Measurements from ENCODE around the gene SEMA4B.

The SEMA4B gene

GRCh38 chr15:90225504-90226234, 24.5 kb downstream of the SEMA4B start:
- DNase-seq = no peak

DNA sequence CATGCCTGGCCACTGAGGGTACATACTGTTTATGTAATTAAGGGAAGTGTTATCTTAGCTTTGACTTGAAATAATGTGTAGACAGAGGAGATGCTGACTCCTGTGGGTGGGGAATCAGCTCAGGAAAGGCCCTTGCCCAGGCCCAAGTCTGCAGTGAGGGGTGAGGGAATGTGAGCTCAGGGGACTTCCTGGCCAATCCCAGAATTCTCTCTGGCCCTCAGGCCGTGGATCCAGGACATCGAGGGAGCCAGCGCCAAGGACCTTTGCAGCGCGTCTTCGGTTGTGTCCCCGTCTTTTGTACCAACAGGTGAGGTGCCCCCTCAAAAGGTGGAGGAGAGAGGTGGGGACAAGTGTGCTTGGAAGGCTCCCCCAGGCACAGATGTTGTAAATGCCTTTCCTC, 26.2 kb downstream of the SEMA4B start:
- no peak for DNase-seq

- no peak for DNase-seq
Measured at GRCh38 chr15:90227816-90228772, 27.0 kb downstream of the SEMA4B start.

DNA sequence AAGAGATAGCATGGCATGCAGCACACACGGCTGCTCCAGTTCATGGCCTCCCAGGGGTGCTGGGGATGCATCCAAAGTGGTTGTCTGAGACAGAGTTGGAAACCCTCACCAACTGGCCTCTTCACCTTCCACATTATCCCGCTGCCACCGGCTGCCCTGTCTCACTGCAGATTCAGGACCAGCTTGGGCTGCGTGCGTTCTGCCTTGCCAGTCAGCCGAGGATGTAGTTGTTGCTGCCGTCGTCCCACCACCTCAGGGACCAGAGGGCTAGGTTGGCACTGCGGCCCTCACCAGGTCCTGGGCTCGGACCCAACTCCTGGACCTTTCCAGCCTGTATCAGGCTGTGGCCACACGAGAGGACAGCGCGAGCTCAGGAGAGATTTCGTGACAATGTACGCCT, 27.8 kb downstream of the SEMA4B start:
- no peak for DNase-seq

GRCh38 chr15:90230071-90230494, 29.0 kb downstream of the SEMA4B start:
- DNase-seq = peak in 8 of 14 donors; percentile 29 to 52 (median 40)

GRCh38 chr15:90230610-90231009, 29.5 kb downstream of the SEMA4B start:
- no peak for DNase-seq

DNA sequence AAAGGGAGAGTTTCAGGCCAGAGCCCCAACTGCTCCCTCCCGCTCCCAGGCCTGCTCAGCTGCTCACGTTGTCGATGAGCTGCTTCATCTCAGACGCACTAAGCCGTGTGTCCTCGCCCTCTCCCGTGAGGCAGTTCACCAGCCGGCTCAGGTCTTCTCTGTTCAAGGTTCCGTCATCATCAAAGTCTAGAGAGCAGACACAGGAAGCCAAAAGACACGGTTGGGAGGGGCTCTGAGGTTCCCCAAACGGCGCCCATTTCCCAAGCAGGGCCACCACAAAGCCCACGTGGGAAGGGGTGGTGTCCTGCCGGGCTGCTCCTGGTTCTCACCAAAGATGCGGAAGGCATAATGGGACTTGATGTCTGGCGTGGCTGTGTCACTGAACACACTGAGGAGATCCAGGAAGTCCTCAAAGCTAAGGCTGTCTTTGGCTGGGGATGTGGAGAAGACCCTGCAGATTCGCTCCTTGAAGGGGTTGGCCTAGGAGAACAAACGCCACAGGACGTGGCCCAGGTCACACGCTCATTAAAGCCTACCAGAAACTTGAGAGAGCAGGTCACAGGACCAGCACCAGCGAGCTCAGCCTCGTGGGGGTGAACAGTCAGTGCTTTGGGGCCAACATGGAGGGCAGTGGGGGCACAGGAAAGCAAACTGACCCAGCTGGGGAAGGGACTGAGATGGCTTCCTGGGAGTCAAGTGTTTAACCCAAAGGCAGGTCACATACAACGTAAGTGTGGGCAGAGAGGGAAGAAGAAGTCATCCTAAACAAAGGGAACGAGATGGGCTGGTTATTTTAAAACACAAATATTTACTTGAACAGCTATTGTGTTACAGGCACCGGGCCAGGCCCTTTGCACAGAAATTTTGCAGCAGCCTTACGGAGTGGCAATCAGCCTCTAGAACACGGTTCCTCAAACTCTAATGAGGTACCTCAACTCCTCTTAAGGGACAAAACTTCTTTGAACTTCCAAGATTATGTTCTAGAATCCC, 30.2 kb downstream of the SEMA4B start:
- peak in 2 of 14 donors; percentile 24 to 59 for DNase-seq

GRCh38 chr15:90232196-90232595, 31.1 kb downstream of the SEMA4B start:
- DNase-seq = no peak

- DNase-seq = no peak
Measured at GRCh38 chr15:90232941-90233386, 31.8 kb downstream of the SEMA4B start.

DNA sequence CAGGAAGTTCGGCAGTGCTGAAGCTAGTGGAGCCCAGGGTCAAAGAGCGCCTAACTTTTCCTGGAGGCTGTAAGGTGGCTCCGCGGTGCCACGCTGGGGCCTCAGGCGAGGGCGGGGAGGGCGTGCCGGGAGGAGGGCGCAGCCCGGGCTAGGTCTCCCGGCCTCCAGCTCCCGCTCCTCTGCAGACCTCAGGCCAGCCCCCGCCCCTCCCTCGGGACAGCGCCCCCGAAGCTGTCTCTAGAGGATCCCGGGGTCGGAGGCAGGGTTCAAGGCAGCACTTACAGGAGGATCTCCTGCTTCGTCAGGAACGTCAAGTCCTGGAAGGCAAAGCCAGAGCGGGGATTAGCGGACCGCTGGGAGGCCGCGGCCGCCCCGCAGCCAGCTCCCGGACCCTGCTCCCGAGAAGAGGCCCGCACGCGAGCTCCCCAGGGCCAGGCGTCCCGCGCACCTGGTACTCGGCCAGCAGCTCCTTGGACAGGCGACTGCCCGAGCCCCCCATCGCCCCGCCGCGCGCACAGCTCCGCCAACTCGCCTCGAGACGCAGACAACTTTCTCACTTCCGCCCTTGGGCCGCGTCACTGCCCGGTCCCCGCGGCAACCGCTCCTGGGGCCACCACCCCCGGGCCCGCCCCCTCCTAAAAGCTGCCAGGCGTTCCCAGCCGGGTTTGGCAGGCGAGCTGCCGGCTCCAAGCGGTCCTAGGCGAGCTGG, 32.4 kb downstream of the SEMA4B start, which contains the start of gene CIB1:
Gene CIB1 (minus strand): TSS at position 555 of the 709 bp plus-strand sequence. CDS start 56 bp downstream, at position 499.
- peak in 13 of 14 donors; percentile 49 to 99 (median 93) for DNase-seq

DNA sequence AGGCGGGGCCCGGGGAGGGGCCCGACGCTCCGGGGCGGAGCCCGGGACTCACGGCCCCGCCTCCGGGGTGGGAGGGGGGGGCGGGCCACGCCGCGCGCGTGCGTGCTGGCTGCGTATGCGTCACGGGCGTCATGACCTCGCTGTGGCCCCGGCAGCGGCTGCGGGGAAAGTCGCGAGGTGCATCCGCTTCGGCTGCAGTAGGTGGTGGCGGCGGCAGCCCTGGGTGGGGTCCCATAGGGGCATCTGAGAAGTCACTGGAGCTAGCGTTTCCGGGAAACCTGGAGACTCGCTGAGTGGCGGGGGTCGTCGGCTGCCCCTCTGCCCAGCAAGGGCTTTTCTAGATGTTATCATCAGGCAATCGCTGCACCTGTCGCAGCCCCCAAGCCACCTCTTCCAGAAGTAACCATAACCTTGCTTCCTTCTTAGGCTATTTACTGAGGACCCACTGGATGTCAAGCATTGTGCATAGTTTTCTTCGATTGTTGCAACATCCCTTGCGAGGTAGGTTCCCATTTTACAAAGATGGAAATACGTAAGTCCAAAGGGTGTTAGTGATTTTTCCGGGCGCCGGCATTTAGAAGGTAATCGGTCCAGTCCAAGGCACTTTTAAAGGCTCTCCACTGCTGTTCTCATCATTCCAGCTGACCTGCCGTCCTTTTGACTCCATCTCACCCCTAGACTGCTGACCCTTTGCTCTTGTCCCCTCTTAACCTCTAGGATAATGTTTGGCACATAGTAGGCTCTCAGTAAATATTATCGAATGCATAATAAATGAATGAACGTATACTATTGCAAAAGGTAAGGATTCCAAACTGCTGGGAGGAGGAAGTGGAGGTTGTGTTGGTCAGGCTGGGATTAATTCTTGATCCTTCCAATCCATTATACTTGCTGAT, 33.2 kb downstream of the SEMA4B start, which contains the start of gene GDPGP1:
Gene GDPGP1 (plus strand): TSS at position 114 of the 893 bp plus-strand sequence. CDS start 6,700 bp downstream, outside the sequence.
- peak in 2 of 14 donors; percentile 91 to 99 for DNase-seq

GRCh38 chr15:90239371-90239770, 38.2 kb downstream of the SEMA4B start:
- DNase-seq = no peak

- DNase-seq = peak in 1 of 14 donors; percentile 11
Measured at GRCh38 chr15:90240856-90241255, 39.7 kb downstream of the SEMA4B start.

DNA sequence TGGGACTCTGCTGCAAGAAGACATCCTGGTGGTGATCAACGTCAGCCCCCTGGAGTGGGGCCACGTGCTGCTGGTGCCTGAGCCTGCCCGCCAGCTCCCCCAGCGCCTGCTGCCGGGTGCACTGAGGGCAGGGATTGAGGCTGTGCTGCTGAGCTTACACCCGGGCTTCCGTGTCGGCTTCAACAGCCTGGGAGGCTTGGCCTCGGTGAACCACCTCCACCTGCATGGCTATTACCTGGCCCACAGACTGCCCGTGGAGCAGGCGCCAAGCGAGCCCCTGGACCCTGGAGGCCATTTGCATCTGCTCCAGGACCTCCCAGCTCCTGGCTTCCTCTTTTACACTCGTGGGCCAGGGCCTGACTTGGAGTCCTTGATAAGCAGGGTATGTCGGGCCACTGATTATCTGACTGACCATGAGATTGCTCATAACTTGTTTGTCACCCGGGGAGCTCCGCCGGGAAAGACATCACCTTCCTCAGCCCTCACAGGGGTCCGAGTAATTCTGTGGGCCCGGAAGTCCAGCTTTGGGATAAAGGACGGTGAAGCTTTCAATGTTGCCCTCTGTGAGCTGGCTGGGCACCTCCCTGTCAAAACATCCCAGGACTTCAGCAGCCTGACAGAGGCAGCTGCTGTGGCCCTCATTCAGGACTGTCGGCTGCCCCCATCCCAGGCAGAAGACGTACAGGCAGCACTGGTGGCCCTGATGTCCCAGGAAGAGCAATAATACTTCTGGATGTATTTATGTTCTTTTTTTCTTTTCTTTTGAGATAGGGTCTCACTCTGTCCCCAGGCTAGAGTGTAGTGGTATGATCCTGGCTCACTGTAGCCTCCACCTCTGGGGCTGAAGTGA, 40.4 kb downstream of the SEMA4B start:
- DNase-seq = no peak

GRCh38 chr15:90243943-90244639, 43.0 kb downstream of the SEMA4B start:
- no peak for DNase-seq

- no peak for DNase-seq
Measured at GRCh38 chr15:90248789-90249202, 47.7 kb downstream of the SEMA4B start.

GRCh38 chr15:90249203-90249863, 48.2 kb downstream of the SEMA4B start, which contains the start of gene TTLL13:
Gene TTLL13 (plus strand): TSS chr15:90249556. CDS start chr15:90250631, 1,075 bp downstream.
- DNase-seq = peak; percentile 3 to 84 (median 72)
